Retina (tissue), 1 donor: ENCODE results near the gene SF3B4.

Experiments
- DNase-seq: peaks from one replicate; pipeline ENCODE4 v3.0.0-alpha.2; 2016

Gene SF3B4

GRCh38 chr1:149932474-149932873, 4.9 kb upstream of the SF3B4 start:
- DNase-seq, result no peak

GRCh38 chr1:149931212-149931790, 3.7 kb upstream of the SF3B4 start:
- DNase-seq, result no peak

- no peak for DNase-seq
Observed at GRCh38 chr1:149929856-149930255, 2.3 kb upstream of the SF3B4 start.

- no peak for DNase-seq
Observed at GRCh38 chr1:149928401-149928724, 760 bp upstream of the SF3B4 start.

- DNase-seq, result no peak
Observed at GRCh38 chr1:149927056-149927562, 494 bp downstream of the SF3B4 start.

- DNase-seq, result no peak
Observed at GRCh38 chr1:149926296-149926695, 1.3 kb downstream of the SF3B4 start.

GRCh38 chr1:149925751-149926150, 1.9 kb downstream of the SF3B4 start:
- no peak for DNase-seq

- DNase-seq, result no peak
Observed at GRCh38 chr1:149925345-149925744, 2.3 kb downstream of the SF3B4 start.

- no peak for DNase-seq
Observed at GRCh38 chr1:149923626-149924025, 4.0 kb downstream of the SF3B4 start.

GRCh38 chr1:149917571-149918144, 9.9 kb downstream of the SF3B4 start, which contains the start of gene SV2A:
TSS of gene SV2A (minus strand) at chr1:149917844. CDS start at chr1:149913840, 4,004 bp downstream.
- peak; percentile 81 for DNase-seq

GRCh38 chr1:149916898-149917252, 10.7 kb downstream of the SF3B4 start:
- DNase-seq, result peak; percentile 13

GRCh38 chr1:149916193-149916897, 11.3 kb downstream of the SF3B4 start:
- DNase-seq, result peak; percentile 10

GRCh38 chr1:149915429-149916192, 12.0 kb downstream of the SF3B4 start:
- DNase-seq, result peak; percentile 68

GRCh38 chr1:149914545-149914944, 13.1 kb downstream of the SF3B4 start:
- no peak for DNase-seq

- DNase-seq, result no peak
Observed at GRCh38 chr1:149906570-149907075, 21.0 kb downstream of the SF3B4 start.

- DNase-seq, result no peak
Observed at GRCh38 chr1:149903836-149904491, 23.6 kb downstream of the SF3B4 start.

- peak; percentile 97 for DNase-seq
Observed at GRCh38 chr1:149899460-149900284, 27.9 kb downstream of the SF3B4 start, which contains the start of gene BOLA1. TSS of gene BOLA1 (plus strand) at chr1:149899568. CDS start at chr1:149900060, 492 bp downstream.

- no peak for DNase-seq
Observed at GRCh38 chr1:149896575-149896974, 31.0 kb downstream of the SF3B4 start.

- DNase-seq, result no peak
Observed at GRCh38 chr1:149888999-149889289, 38.7 kb downstream of the SF3B4 start.

GRCh38 chr1:149888247-149888998, 39.2 kb downstream of the SF3B4 start:
- peak; percentile 92 for DNase-seq
